HCT116 (cell line): Measurements from ENCODE around the gene ARPC1B. TPM values are rescaled to one million over a fixed set of nuclear protein-coding genes. Genes with fewer than 3 reads are reported as not detected.

Experiments
- ATAC-seq: fragments of 200-7000 bp; cut with Tn5 transposase; 2 replicates; pipeline ENCODE4 v1.9.1; 2020; ENCODE audit warnings: mild to moderate bottlenecking, moderate library complexity
- BruUV-seq: library from RNA; stranded (reverse); fragments of 400-500 nt; replicated peaks from 2 replicates; lab custom pipeline; 2021; lab: Mats Ljungman, UMichigan
- CTCF ChIA-PET: fragments of 300-600 bp; sonication (Branson Sonifier 250); formaldehyde crosslinking; loops from one replicate; lab custom pipeline; 2021; ENCODE audit warnings: antibody characterized with exemption; lab: Charles Lee
- POLR2A ChIA-PET: fragments of 300-600, 350-600 bp; sonication (Branson Sonifier 250); formaldehyde crosslinking; loops from one replicate; lab custom pipeline; 2021; ENCODE audit warnings: antibody characterized with exemption; lab: Charles Lee
- RAD21 ChIA-PET, 2 experiments: fragments of 300-600 bp; sonication (Branson Sonifier 250); formaldehyde crosslinking; loops; one replicate each; lab custom pipeline; 2023; ENCODE audit warnings: low total read pairs in 2 of 2; ENCODE audit not compliant: uncharacterized antibody in 2 of 2, unreplicated experiment in 2 of 2, low non-redundant PET in 1 of 2; lab: Charles Lee
- DNase-seq: peaks from one replicate; pipeline ENCODE4 v3.0.0-alpha.2; 2010; ENCODE audit warnings: low read depth, low spot score
- H2AFZ ChIP-seq: fragments of 200-600 bp; shearing (Covaris generic), sonication (generic); 2 replicates; pipeline ENCODE4 v1.6.1; 2017; ENCODE audit warnings: low read depth, mixed run types, mixed read lengths, antibody characterized with exemption, low read length; ENCODE audit not compliant: poor library complexity, severe bottlenecking
- H3K27ac ChIP-seq: 2 replicates; pipeline ENCODE4 v1.5.1; 2012; ENCODE audit warnings: low read depth, low read length
- H3K27me3 ChIP-seq: fragments of 200-600 bp; sonication (generic); 2 replicates; pipeline ENCODE4 v1.6.1; 2016; ENCODE audit warnings: mixed run types, low read length, mixed read lengths; ENCODE audit not compliant: insufficient read depth
- H3K36me3 ChIP-seq, 2 experiments: fragments of 200-500 bp in 1 of 2; fragments of 200-600 bp in 1 of 2; sonication (Bioruptor generic) in 1 of 2; sonication (generic) in 1 of 2; 2 replicates each; pipeline versions ENCODE4 v1.5.1 to v1.6.1; 2014 to 2016; ENCODE audit warnings: low read length in 2 of 2, inconsistent platforms in 1 of 2, mixed read lengths in 1 of 2, mixed run types in 1 of 2; ENCODE audit not compliant: insufficient read depth in 2 of 2, control insufficient read depth in 1 of 2
- H3K4me1 ChIP-seq, 2 experiments: fragments of 200-600 bp in 1 of 2; sonication (generic) in 1 of 2; 2 replicates each; pipeline versions ENCODE4 v1.5.1 to v1.6.1; 2012 to 2017; ENCODE audit warnings: low read length in 2 of 2, inconsistent platforms in 1 of 2, mild to moderate bottlenecking in 1 of 2, mixed read lengths in 1 of 2, mixed run types in 1 of 2, moderate library complexity in 1 of 2; ENCODE audit not compliant: insufficient read depth in 2 of 2, control insufficient read depth in 1 of 2
- H3K4me2 ChIP-seq: fragments of 200-600 bp; sonication (generic); 2 replicates; pipeline ENCODE4 v1.6.1; 2017; ENCODE audit warnings: mixed run types, low read length, mixed read lengths
- H3K4me3 ChIP-seq, 2 experiments: fragments of 200-600 bp in 1 of 2; sonication (generic) in 1 of 2; replicated peaks in 1 of 2; 2 replicates each; pipeline ENCODE4 v1.5.1; 2011 to 2016; ENCODE audit warnings: low read length in 2 of 2, control low read depth in 1 of 2, low read depth in 1 of 2, mild to moderate bottlenecking in 1 of 2, mixed read lengths in 1 of 2, mixed run types in 1 of 2
- H3K79me2 ChIP-seq: fragments of 200-600 bp; sonication (generic); 2 replicates; pipeline ENCODE4 v1.6.1; 2017; ENCODE audit warnings: mild to moderate bottlenecking, mixed run types, low read length, moderate library complexity, mixed read lengths; ENCODE audit not compliant: insufficient read depth
- H3K9ac ChIP-seq: fragments of 200-600 bp; sonication (generic); 2 replicates; pipeline ENCODE4 v1.6.1; 2016; ENCODE audit warnings: low read length, mixed read lengths
- H3K9me2 ChIP-seq: fragments of 200-600 bp; sonication (generic), shearing (Covaris generic); 2 replicates; pipeline ENCODE4 v1.6.1; 2017; ENCODE audit warnings: mixed run types, mild to moderate bottlenecking, moderate library complexity; ENCODE audit not compliant: insufficient read depth
- H3K9me3 ChIP-seq, 2 experiments: fragments of 200-500 bp in 1 of 2; fragments of 200-600 bp in 1 of 2; sonication (Bioruptor generic) in 1 of 2; sonication (generic) in 1 of 2; 2 replicates each; pipeline ENCODE4 v1.6.1; 2014 to 2017; ENCODE audit warnings: low read length in 2 of 2, mixed read lengths in 2 of 2, inconsistent platforms in 1 of 2, low read depth in 1 of 2, mild to moderate bottlenecking in 1 of 2, mixed run types in 1 of 2, moderate library complexity in 1 of 2; ENCODE audit not compliant: control insufficient read depth in 1 of 2, insufficient read depth in 1 of 2
- H4K20me1 ChIP-seq: fragments of 200-600 bp; sonication (generic), shearing (Covaris generic); 2 replicates; pipeline ENCODE4 v1.6.1; 2017; ENCODE audit warnings: mixed run types, mild to moderate bottlenecking, moderate library complexity; ENCODE audit not compliant: insufficient read depth
- CEBPB ChIP-seq: IDR thresholded peaks from 2 replicates; pipeline ENCODE4 v1.6.1; 2012; ENCODE audit warnings: low read depth
- EGR1 ChIP-seq: IDR thresholded peaks from 2 replicates; pipeline ENCODE4 v1.6.1; 2012; ENCODE audit warnings: low read depth
- EZH2 ChIP-seq: fragments of 200-600 bp; sonication (generic); IDR thresholded peaks from 2 replicates; pipeline ENCODE4 v1.6.1; 2017; ENCODE audit warnings: antibody characterized with exemption, mixed run types
- EZH2phosphoT487 ChIP-seq: fragments of 200-600 bp; IDR thresholded peaks from 2 replicates; pipeline ENCODE4 v1.6.1; 2018; ENCODE audit warnings: antibody characterized with exemption, borderline replicate concordance
- JUND ChIP-seq: IDR thresholded peaks from 2 replicates; pipeline ENCODE4 v1.6.1; 2012
- POLR2AphosphoS5 ChIP-seq: IDR thresholded peaks from 2 replicates; pipeline ENCODE4 v1.6.1; 2011; ENCODE audit warnings: mild to moderate bottlenecking, low read depth, low read length, moderate library complexity
- RAD21 ChIP-seq: IDR thresholded peaks from 2 replicates; pipeline ENCODE4 v1.6.1; 2012; ENCODE audit warnings: low read depth, mild to moderate bottlenecking
- SIN3A ChIP-seq: IDR thresholded peaks from 2 replicates; pipeline ENCODE4 v1.6.1; 2012; ENCODE audit warnings: low read depth
- intact Hi-C: fragments of 100-400 bp; cut with micrococcal nuclease; formaldehyde crosslinking; loops from 2 replicates; pipeline ENCODE4 v1.10.0; 2022
- total RNA-seq: library from RNA; stranded (reverse); gene quantifications from one replicate; pipeline ENCODE4 v1.2.1, GENCODE V29; 2021; ENCODE audit not compliant: unreplicated experiment

The ARPC1B gene
- total RNA-seq, 1 experiment from 2014 or later = 192 TPM

- TF ChIP-seq SIN3A = no peak
- no peak for TF ChIP-seq CEBPB
- TF ChIP-seq EZH2phosphoT487 = no peak
- no peak for TF ChIP-seq EGR1
- TF ChIP-seq RAD21 = no peak
These were observed 17.5 kb downstream of the ARPC1B start (continued) for GRCh38 chr7:99392046-99392445.

- RAD21 ChIA-PET = no interaction called here
- H3K79me2 ChIP-seq = peaks cover 6% of the 10 kb centered on the region; the same call in 1 of the 2 replicates
- H3K9me3 ChIP-seq = no peaks in the 10 kb centered on the region
- intact Hi-C loops = no loop called here
- peak overlapping the region; percentile 3; the same call in 1 of the 2 replicates for H3K27ac ChIP-seq
- H3K9me2 ChIP-seq = no peaks in the 10 kb centered on the region
- BruUV-seq = no TSS peak
- peaks cover 0 to 16% of the 10 kb centered on the region in 2 experiments; a peak in 1 of 4 replicates for H3K4me1 ChIP-seq
- H3K4me3 ChIP-seq = peak overlapping the region in 1 of 2 experiments; percentile 33; a peak in 2 of 4 replicates
- POLR2A ChIA-PET = interaction anchor here (1.4 kb wide), 1 partner anchor 16 kb away, joined by 5 read pairs; the partner anchor contains the start of genes BUD31 and PDAP1
- H4K20me1 ChIP-seq = no peaks in the 10 kb centered on the region
- DNase-seq = no peak
- TF ChIP-seq JUND (0 out of 2 replicates have a peak, but pooled peaks have one; percentile 15), POLR2AphosphoS5 (0 out of 2 replicates have a peak, but pooled peaks have one; percentile 12), EZH2 (no peak)
- TF ChIP-seq, all 23 proteins: peak for 2
- CTCF ChIA-PET = no interaction called here
- H3K27me3 ChIP-seq = no peaks in the 10 kb centered on the region
- no peak overlapping the region for H2AFZ ChIP-seq
- H3K36me3 ChIP-seq = peaks cover 21 to 38% of the 10 kb centered on the region in 2 experiments
- peak; percentile 78 for ATAC-seq
- peak overlapping the region; percentile 31; the same call in 1 of the 2 replicates for H3K9ac ChIP-seq
- peak overlapping the region; percentile 58 for H3K4me2 ChIP-seq
These were observed 18.3 kb downstream of the ARPC1B start for GRCh38 chr7:99392659-99393354.
